ENCODE measurements around the gene FUNDC1. TPM values are rescaled to one million over a fixed set of nuclear protein-coding genes. Genes with fewer than 3 reads are reported as not detected.

Gene FUNDC1
- total RNA-seq, 1 experiment from 2014 or later = 20.9 TPM

GRCh38 chrX:44569122-44569521, 26.5 kb upstream of the FUNDC1 start:
- H3K23ac ChIP-seq (ENCODE audit: insufficient read length, low read depth, low read length) = no peak overlapping the region
- H3K9me3 ChIP-seq (ENCODE audit: control insufficient read depth, low read depth, low read length) = peaks cover 34% of the 10 kb centered on the region
- H3K27ac Mint-ChIP-seq = no peak overlapping the region
- no peak overlapping the region for H4K91ac ChIP-seq (ENCODE audit: insufficient read length, low read depth, low read length)
- no peak overlapping the region for H2AK5ac ChIP-seq (ENCODE audit: insufficient read length, low read length)
- H3K4me1 Mint-ChIP-seq = no peaks in the 10 kb centered on the region
- H3K23me2 ChIP-seq (ENCODE audit: insufficient read length, low read depth, low read length, poor library complexity, severe bottlenecking) = no peaks in the 10 kb centered on the region
- H3K56ac ChIP-seq (ENCODE audit: insufficient read length, low read depth, low read length) = no peak overlapping the region
- no peak overlapping the region for H3K4ac ChIP-seq (ENCODE audit: low read depth, low read length)
- no peaks in the 10 kb centered on the region for H3K79me2 ChIP-seq (ENCODE audit: insufficient read depth, low read length)
- no peak overlapping the region for H2BK15ac ChIP-seq (ENCODE audit: low read depth, low read length)
- no peak for DNase-seq
- H4K5ac ChIP-seq (ENCODE audit: insufficient read length, low read depth, low read length) = no peak overlapping the region
- H3K27me3 Mint-ChIP-seq (ENCODE audit: low read depth) = no peaks in the 10 kb centered on the region; the same call in 1 of the 2 replicates
- H2BK120ac ChIP-seq (ENCODE audit: low read depth, low read length, poor library complexity, severe bottlenecking) = no peak overlapping the region
- H3K4me3 Mint-ChIP-seq = no peak overlapping the region
- no peak overlapping the region for H3K4me2 ChIP-seq (ENCODE audit: insufficient read depth, insufficient read length, low read length)
- H3K9ac ChIP-seq (ENCODE audit: extremely low read depth, insufficient read length, low read length) = no peak overlapping the region
- H3K79me1 ChIP-seq (ENCODE audit: insufficient read depth, low read depth, low read length, poor library complexity, severe bottlenecking) = no peaks in the 10 kb centered on the region
- no peak overlapping the region for H2BK20ac ChIP-seq (ENCODE audit: low read depth, low read length, poor library complexity, severe bottlenecking)
- no peaks in the 10 kb centered on the region for H3K27me3 ChIP-seq (ENCODE audit: insufficient read depth, low read length)
- no peak overlapping the region for H3T11ph ChIP-seq (ENCODE audit: low read length)
- H2AFZ ChIP-seq (ENCODE audit: low read length) = no peak overlapping the region
- H4K20me1 ChIP-seq (ENCODE audit: control insufficient read depth, insufficient read depth, insufficient read length) = no peaks in the 10 kb centered on the region
- H3K9me3 Mint-ChIP-seq = peaks cover 59 to 68% of the 10 kb centered on the region in 2 experiments
- H3K18ac ChIP-seq (ENCODE audit: insufficient read length, low read depth, low read length) = no peak overlapping the region
- no peak overlapping the region for H3K14ac ChIP-seq (ENCODE audit: insufficient read depth, low read length)
- no peak for TF ChIP-seq CTCF (conservative IDR thresholded peaks at IDR 0.05)
- peaks cover 8 to 15% (median 15%) of the 10 kb centered on the region in 3 experiments for H3K36me3 Mint-ChIP-seq (ENCODE audit: insufficient read depth in 1 of 3, low read depth in 3 of 3)
- WGBS (ENCODE audit: extremely low coverage, insufficient read length, low lambda C conversion rate) = no CpG with 5 or more reads among the region's 1 CpG
- no peaks in the 10 kb centered on the region for H3K4me1 ChIP-seq (ENCODE audit: insufficient read depth, low read length)
- H4K8ac ChIP-seq (replicated peaks; ENCODE audit: insufficient read length, low read depth, low read length) = no peak overlapping the region
- no peak overlapping the region for H2BK5ac ChIP-seq (ENCODE audit: insufficient read length, low read length)
- H2BK12ac ChIP-seq (ENCODE audit: insufficient read length, low read depth, low read length) = no peak overlapping the region
- no peak overlapping the region for H3K27ac ChIP-seq (ENCODE audit: insufficient read length, low read depth, low read length)
